H1 (cell line): Measurements from ENCODE around the gene PBX3. TPM values are rescaled to one million over a fixed set of nuclear protein-coding genes. Genes with fewer than 3 reads are reported as not detected.

Experiments used
- CTCF ChIA-PET: fragments of 300-600 bp; sonication (Branson Sonifier 250); formaldehyde crosslinking; loops from one replicate; lab custom pipeline; 2021; ENCODE audit not compliant: partially characterized antibody; lab: Charles Lee
- POLR2A ChIA-PET: fragments of 300-600 bp; sonication (Branson Sonifier 250); formaldehyde crosslinking; loops from one replicate; lab custom pipeline; 2021; ENCODE audit warnings: inconsistent platforms; ENCODE audit not compliant: partially characterized antibody; lab: Charles Lee
- DNase-seq, 2 experiments: peaks; one replicate each; pipeline versions ENCODE4 v3.0.0 to v3.0.0-alpha.2; 2010 to 2022; ENCODE audit warnings: low spot score in 2 of 2, low read depth in 1 of 2, mixed read lengths in 1 of 2
- FAIRE-seq: peaks from 2 replicates; lab custom pipeline; 2011; peaks lifted over from hg19 to GRCh38; lab: Jason Lieb, UNC
- H2AFZ ChIP-seq: 2 replicates; pipeline ENCODE4 v1.8.1; 2012; ENCODE audit warnings: low read length, inconsistent platforms
- H2AK5ac ChIP-seq: 2 replicates; pipeline ENCODE4 v1.6.1; 2013; ENCODE audit warnings: low read depth, low read length
- H2BK120ac ChIP-seq: replicated peaks from 2 replicates; pipeline ENCODE3; 2013; ENCODE audit warnings: low read depth, low read length, inconsistent platforms
- H2BK12ac ChIP-seq: 2 replicates; pipeline ENCODE4 v1.6.1; 2013; ENCODE audit warnings: low read depth, low read length
- H2BK15ac ChIP-seq: 2 replicates; pipeline ENCODE4 v1.6.1; 2013; ENCODE audit warnings: low read length
- H2BK20ac ChIP-seq: 2 replicates; pipeline ENCODE4 v1.6.1; 2013; ENCODE audit warnings: low read length
- H2BK5ac ChIP-seq: 2 replicates; pipeline ENCODE4 v1.6.1; 2013; ENCODE audit warnings: low read depth, low read length
- H3K14ac ChIP-seq: 2 replicates; pipeline ENCODE4 v1.6.1; 2013; ENCODE audit warnings: inconsistent platforms; ENCODE audit not compliant: insufficient read length
- H3K18ac ChIP-seq: 2 replicates; pipeline ENCODE4 v1.6.1; 2013; ENCODE audit warnings: low read length; ENCODE audit errors: extremely low read depth
- H3K23ac ChIP-seq: 2 replicates; pipeline ENCODE4 v1.6.1; 2013; ENCODE audit warnings: inconsistent platforms; ENCODE audit not compliant: insufficient read length
- H3K23me2 ChIP-seq: 2 replicates; pipeline ENCODE4 v1.6.1; 2013; ENCODE audit warnings: low read depth, low read length
- H3K27ac ChIP-seq: 2 replicates; pipeline ENCODE4 v1.6.1; 2011; ENCODE audit warnings: low read depth, low read length, inconsistent platforms
- H3K27me3 ChIP-seq, 4 experiments: replicated peaks in 1 of 4; 1 replicate in 1 of 4; 2 replicates in 3 of 4; pipeline versions ENCODE4 v1.6.1 to v1.8.1; 2011 to 2013; ENCODE audit warnings: low read length in 3 of 4, mild to moderate bottlenecking in 3 of 4, inconsistent platforms in 2 of 4, mixed read lengths in 2 of 4, moderate library complexity in 1 of 4; ENCODE audit not compliant: control insufficient read depth in 3 of 4, insufficient read depth in 3 of 4; ENCODE audit errors: extremely low read depth in 1 of 4
- H3K36me3 ChIP-seq, 4 experiments: 2 replicates each; pipeline versions ENCODE4 v1.6.1 to v1.8.1; 2011 to 2013; ENCODE audit warnings: mild to moderate bottlenecking in 4 of 4, low read length in 3 of 4, moderate library complexity in 2 of 4, control low read depth in 1 of 4, inconsistent platforms in 1 of 4; ENCODE audit not compliant: insufficient read depth in 4 of 4, control insufficient read depth in 2 of 4
- H3K4ac ChIP-seq: replicated peaks from 2 replicates; pipeline ENCODE3; 2013; ENCODE audit warnings: low read length, low read depth, mixed read lengths, inconsistent platforms; ENCODE audit not compliant: insufficient read length
- H3K4me1 ChIP-seq, 4 experiments: replicated peaks in 1 of 4; 1 replicate in 1 of 4; 2 replicates in 3 of 4; pipeline versions ENCODE4 v1.6.1 to v1.8.1; 2011 to 2013; ENCODE audit warnings: low read length in 3 of 4, inconsistent platforms in 2 of 4, mixed read lengths in 1 of 4; ENCODE audit not compliant: insufficient read depth in 4 of 4, control insufficient read depth in 3 of 4
- H3K4me2 ChIP-seq, 2 experiments: 2 replicates each; pipeline versions ENCODE4 v1.6.1 to v1.8.1; 2011 to 2013; ENCODE audit warnings: low read depth in 2 of 2, low read length in 2 of 2, control low read depth in 1 of 2, inconsistent platforms in 1 of 2, mild to moderate bottlenecking in 1 of 2; ENCODE audit not compliant: insufficient read depth in 1 of 2
- H3K4me3 ChIP-seq, 4 experiments: fragments of 200-600, 300-600 bp in 1 of 4; sonication (generic), shearing (Covaris generic), sonication (Bioruptor Twin) in 1 of 4; 2 replicates each; pipeline versions ENCODE4 v1.5.1 to v1.8.1; 2011 to 2016; ENCODE audit warnings: low read length in 4 of 4, low read depth in 3 of 4, control low read depth in 2 of 4, inconsistent platforms in 2 of 4, mild to moderate bottlenecking in 2 of 4, mixed read lengths in 1 of 4, moderate library complexity in 1 of 4; ENCODE audit not compliant: insufficient read depth in 2 of 4; ENCODE audit errors: extremely low read depth in 1 of 4
- H3K56ac ChIP-seq: replicated peaks from 2 replicates; pipeline ENCODE3; 2013; ENCODE audit warnings: low read depth, mild to moderate bottlenecking, mixed read lengths, low read length, inconsistent platforms; ENCODE audit not compliant: insufficient read length
- H3K79me1 ChIP-seq: 2 replicates; pipeline ENCODE4 v1.6.1; 2013; ENCODE audit warnings: low read depth, low read length, control low read depth
- H3K79me2 ChIP-seq, 2 experiments: 2 replicates each; pipeline versions ENCODE4 v1.6.1 to v1.8.1; 2012 to 2013; ENCODE audit warnings: low read length in 2 of 2, mild to moderate bottlenecking in 2 of 2, inconsistent platforms in 1 of 2; ENCODE audit not compliant: insufficient read depth in 2 of 2, control insufficient read depth in 1 of 2
- H3K9ac ChIP-seq, 4 experiments: replicated peaks in 1 of 4; 1 replicate in 1 of 4; 2 replicates in 3 of 4; pipeline versions ENCODE4 v1.6.1 to v1.8.1; 2011 to 2013; ENCODE audit warnings: low read depth in 3 of 4, low read length in 3 of 4, control low read depth in 2 of 4, mild to moderate bottlenecking in 2 of 4, moderate library complexity in 2 of 4, inconsistent platforms in 1 of 4; ENCODE audit errors: extremely low read depth in 1 of 4
- H3K9me3 ChIP-seq, 2 experiments: 2 replicates each; pipeline versions ENCODE4 v1.6.1 to v1.8.1; 2012 to 2013; ENCODE audit warnings: mild to moderate bottlenecking in 2 of 2, moderate library complexity in 2 of 2, control low read depth in 1 of 2, inconsistent platforms in 1 of 2, low read depth in 1 of 2, low read length in 1 of 2, mixed read lengths in 1 of 2; ENCODE audit not compliant: insufficient read depth in 2 of 2
- H4K20me1 ChIP-seq, 2 experiments: replicated peaks in 1 of 2; 2 replicates each; pipeline versions ENCODE3 to v1.8.1; 2011 to 2013; ENCODE audit warnings: inconsistent platforms in 2 of 2, low read length in 2 of 2, mild to moderate bottlenecking in 1 of 2; ENCODE audit not compliant: insufficient read depth in 2 of 2, control insufficient read depth in 1 of 2
- H4K5ac ChIP-seq: 2 replicates; pipeline ENCODE4 v1.6.1; 2013; ENCODE audit warnings: low read length, low read depth, mixed read lengths, inconsistent platforms; ENCODE audit not compliant: insufficient read length
- H4K8ac ChIP-seq: 2 replicates; pipeline ENCODE4 v1.8.0; 2013; ENCODE audit warnings: mild to moderate bottlenecking, moderate library complexity, low read length, inconsistent platforms; ENCODE audit not compliant: insufficient read depth; ENCODE audit errors: extremely low read depth
- H4K91ac ChIP-seq: replicated peaks from 2 replicates; pipeline ENCODE3; 2013; ENCODE audit warnings: low read length, mixed read lengths, inconsistent platforms; ENCODE audit not compliant: insufficient read length
- CBX5 ChIP-seq: fragments of 300-800, 300-1000 bp; sonication (generic); IDR thresholded peaks from 2 replicates; pipeline ENCODE4 v1.7.1; 2016; ENCODE audit warnings: antibody characterized with exemption, low read length, low read depth
- CTCF ChIP-seq, 3 experiments: IDR thresholded peaks; 1 replicate in 2 of 3; 2 replicates in 1 of 3; pipeline versions ENCODE4 v1.5.1 to v1.6.1; 2011; ENCODE audit warnings: low read length in 3 of 3, mild to moderate bottlenecking in 3 of 3, inconsistent platforms in 2 of 3, low read depth in 1 of 3, moderate library complexity in 1 of 3; ENCODE audit not compliant: insufficient read depth in 1 of 3; ENCODE audit errors: control extremely low read depth in 1 of 3
- GTF2F1 ChIP-seq: IDR thresholded peaks from 2 replicates; pipeline ENCODE4 v1.6.1; 2012; ENCODE audit warnings: low read depth, low read length, improper control_type of control experiment, borderline replicate concordance
- HDAC6 ChIP-seq: IDR thresholded peaks from one replicate; pipeline ENCODE4 v1.7.1; 2012; ENCODE audit warnings: low read depth, mild to moderate bottlenecking, inconsistent platforms, low read length, moderate library complexity
- POLR2AphosphoS5 ChIP-seq: IDR thresholded peaks from 2 replicates; pipeline ENCODE4 v1.6.1; 2011; ENCODE audit warnings: low read depth, low read length
- RXRA ChIP-seq: IDR thresholded peaks from 2 replicates; pipeline ENCODE4 v1.6.1; 2011; ENCODE audit warnings: low read depth, mild to moderate bottlenecking, low read length, moderate library complexity; ENCODE audit not compliant: insufficient read depth
- SAP30 ChIP-seq: fragments of 300-600 bp; sonication (generic); IDR thresholded peaks from 2 replicates; pipeline ENCODE4 v1.7.1; 2012; ENCODE audit warnings: low read length, moderate library complexity, mild to moderate bottlenecking, inconsistent platforms; ENCODE audit not compliant: insufficient read depth, insufficient replicate concordance
- SP2 ChIP-seq: IDR thresholded peaks from 2 replicates; pipeline ENCODE4 v1.6.1; 2012; ENCODE audit warnings: mild to moderate bottlenecking, low read length, inconsistent platforms
- SUZ12 ChIP-seq: fragments of 200-600 bp; sonication (generic); IDR thresholded peaks from 2 replicates; pipeline ENCODE4 v1.6.1; 2012; ENCODE audit warnings: mild to moderate bottlenecking, inconsistent platforms, low read length, moderate library complexity, mixed read lengths
- USF2 ChIP-seq: IDR thresholded peaks from 2 replicates; pipeline ENCODE4 v1.6.1; 2011; ENCODE audit warnings: low read length, improper control_type of control experiment
- WGBS, 2 experiments: shearing (Covaris generic) in 1 of 2; methylation state at CpG; one replicate each; pipeline versions ENCODE4 v1.1.6 to v1.1.7; 2013 to 2015; ENCODE audit warnings: low lambda C conversion rate in 2 of 2, mixed read lengths in 2 of 2, inconsistent platforms in 1 of 2, low coverage in 1 of 2, missing lambda C conversion rate in 1 of 2; ENCODE audit not compliant: insufficient replicate concordance in 2 of 2, insufficient coverage in 1 of 2, insufficient read length in 1 of 2; ENCODE audit errors: extremely low coverage in 1 of 2, missing lambda C conversion rate in 1 of 2; 5-methylcytosine and 5-hydroxymethylcytosine counted together
- polyA plus RNA-seq, 7 experiments: library from polyadenylated mRNA; depleted of rRNA in 3 of 7; stranded (reverse) in 5 of 7; unstranded in 2 of 7; fragments of >200 nt in 5 of 7; fragments of 200-250 nt in 2 of 7; gene quantifications; 1 replicate in 5 of 7; 2 replicates in 1 of 7; 4 replicates in 1 of 7; pipeline versions ENCODE4 v1.2.1 to v1.2.3, GENCODE V29; 2011 to 2013; ENCODE audit warnings: missing spikeins in 2 of 7, mixed read lengths in 2 of 7
- total RNA-seq: library from RNA; stranded (reverse); fragmentation: NEBNext Ultra II Directional; extraction: Animal tissue kit (Norgen Biotek cat#: 25700); gene quantifications from 2 replicates; pipeline ENCODE4 v1.2.1, GENCODE V29; 2021

Gene PBX3
- total and polyA plus RNA-seq, 2 of the 8 experiments (the other 6 are each of a cell fraction or from before 2014, with no cell fraction given) = 22.7 to 44.3 TPM

DNA sequence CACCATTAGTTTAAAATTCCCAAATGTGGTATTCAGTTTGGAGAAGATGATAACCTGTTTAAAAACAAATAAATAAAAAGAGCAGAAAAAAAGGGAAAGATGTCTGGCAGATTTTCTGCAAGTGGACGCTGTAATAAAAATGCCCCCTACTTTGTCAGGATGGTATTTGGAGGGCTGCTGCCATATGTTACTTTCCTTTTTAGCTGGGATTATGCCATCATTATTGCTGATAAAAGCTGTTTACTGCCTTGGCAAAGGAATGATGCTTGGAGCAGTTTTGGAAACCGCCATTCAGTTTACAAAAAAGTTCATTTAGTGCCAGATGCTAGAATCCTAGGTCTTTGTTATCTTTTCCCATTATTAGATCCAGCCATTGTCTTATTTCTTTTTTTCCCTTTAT, 104.8 kb downstream of the PBX3 start:
- H3K79me1 ChIP-seq = no peaks in the 10 kb centered on the region
- TF ChIP-seq POLR2AphosphoS5 (no peak), GTF2F1 (no peak), RXRA (no peak), SP2 (no peak), SUZ12 (no peak), SAP30 (no peak), CTCF (IDR thresholded peaks at IDR 0.05; ENCODE audit: control extremely low read depth in 1 of 3, insufficient read depth in 1 of 3, low read depth in 1 of 3, low read length in 3 of 3) (no peak), USF2 (no peak), HDAC6 (no peak), CBX5 (no peak)

More for the DNA sequence above, 104.8 kb downstream of the PBX3 start:
- Histone ChIP-seq H3K9ac (no peak overlapping the region), H3K23ac (no peak overlapping the region), H2BK20ac (no peak overlapping the region), H4K5ac (no peak overlapping the region), H3K4me2 (no peak overlapping the region), H2AK5ac (no peak overlapping the region), H3K9me3 (no peaks in the 10 kb centered on the region), H3K79me2 (peaks cover 3 to 82% of the 10 kb centered on the region in 2 experiments; a peak in 2 of 4 replicates), H3K56ac (no peak overlapping the region), H4K8ac (no peak overlapping the region), H4K20me1 (peaks cover 3 to 7% of the 10 kb centered on the region in 2 experiments), H3K27ac (no peak overlapping the region), H3K4me3 (no peak overlapping the region), H3K4ac (no peak overlapping the region), H3K27me3 (no peaks in the 10 kb centered on the region), H3K36me3 (no peaks in the 10 kb centered on the region), H2BK15ac (no peak overlapping the region), H2AFZ (no peak overlapping the region), H3K4me1 (no peaks in the 10 kb centered on the region), H3K23me2 (no peaks in the 10 kb centered on the region), H3K18ac (no peak overlapping the region), H2BK120ac (no peak overlapping the region), H3K14ac (no peak overlapping the region), H2BK12ac (no peak overlapping the region), H2BK5ac (no peak overlapping the region), H4K91ac (no peak overlapping the region)
- DNase-seq = no peak
- no peak for FAIRE-seq
- ChIA-PET CTCF (interaction anchor here (1.3 kb wide), 1 partner anchor 15 kb away, joined by 3 read pairs; no protein-coding TSS in a partner anchor), POLR2A (interaction anchor here (1.3 kb wide), 1 partner anchor 9 kb away, joined by 3 read pairs; no protein-coding TSS in a partner anchor)
- WGBS, 2 experiments = 87% methylated on average over 2 of the region's 2 CpGs; no CpG with 5 or more reads in 1 of the 2 experiments
